GM19239 (cell line): Measurements from ENCODE around the gene CNIH2.
"Not testable (repeated sequence)": the region's sequence is repeated elsewhere in the genome, so short reads cannot be mapped to it uniquely, and the experiment has no call there.

Experiments
- DNase-seq: peaks from one replicate; pipeline ENCODE4 v3.0.0; 2011; ENCODE audit warnings: low spot score; ENCODE audit not compliant: insufficient read length
- FAIRE-seq: peaks from 2 replicates; lab custom pipeline; 2011; peaks lifted over from hg19 to GRCh38; lab: Jason Lieb, UNC

Gene CNIH2

GRCh38 chr11:66277471-66278362, at the start of gene CNIH2:
TSS of gene CNIH2 (plus strand) at chr11:66278175. CDS start at chr11:66278457, 282 bp downstream.
- FAIRE-seq (peak; percentile 72), DNase-seq (peak; percentile 76)

GRCh38 chr11:66228521-66228920, 49.5 kb upstream of the CNIH2 start:
- DNase-seq = no peak
- FAIRE-seq = no peak

- FAIRE-seq (no peak), DNase-seq (no peak)
Measured at GRCh38 chr11:66230156-66230555, 47.8 kb upstream of the CNIH2 start.

GRCh38 chr11:66230978-66231377, 47.0 kb upstream of the CNIH2 start:
- DNase-seq = no peak
- no peak for FAIRE-seq

- FAIRE-seq = no peak
- DNase-seq = no peak
Measured at GRCh38 chr11:66231561-66231960, 46.4 kb upstream of the CNIH2 start.

GRCh38 chr11:66232769-66233168, 45.2 kb upstream of the CNIH2 start:
- no peak for FAIRE-seq
- DNase-seq = no peak

- DNase-seq (no peak), FAIRE-seq (no peak)
Measured at GRCh38 chr11:66233301-66233700, 44.7 kb upstream of the CNIH2 start.

GRCh38 chr11:66235141-66235540, 42.8 kb upstream of the CNIH2 start:
- FAIRE-seq (no peak), DNase-seq (no peak)

GRCh38 chr11:66237867-66238266, 40.1 kb upstream of the CNIH2 start:
- FAIRE-seq = no peak
- no peak for DNase-seq

GRCh38 chr11:66238786-66239413, 39.1 kb upstream of the CNIH2 start:
- FAIRE-seq = no peak
- DNase-seq = no peak

GRCh38 chr11:66239511-66239910, 38.5 kb upstream of the CNIH2 start:
- no peak for DNase-seq
- FAIRE-seq = no peak

GRCh38 chr11:66239998-66240780, 37.8 kb upstream of the CNIH2 start:
- FAIRE-seq = no peak
- no peak for DNase-seq

GRCh38 chr11:66240781-66241136, 37.2 kb upstream of the CNIH2 start:
- no peak for FAIRE-seq
- no peak for DNase-seq

GRCh38 chr11:66242095-66242765, 35.7 kb upstream of the CNIH2 start:
- DNase-seq (no peak), FAIRE-seq (no peak)

- FAIRE-seq = no peak
- DNase-seq = no peak
Measured at GRCh38 chr11:66243782-66244535, 34.0 kb upstream of the CNIH2 start.

GRCh38 chr11:66247295-66247694, 30.7 kb upstream of the CNIH2 start:
- DNase-seq = no peak
- no peak for FAIRE-seq

- DNase-seq = no peak
- no peak for FAIRE-seq
Measured at GRCh38 chr11:66247801-66248200, 30.2 kb upstream of the CNIH2 start.

- DNase-seq = no peak
- FAIRE-seq = no peak
Measured at GRCh38 chr11:66248903-66249302, 29.1 kb upstream of the CNIH2 start.

GRCh38 chr11:66251809-66252208, 26.2 kb upstream of the CNIH2 start:
- DNase-seq (no peak), FAIRE-seq (no peak)

- not testable (repeated sequence) for DNase-seq, FAIRE-seq
Measured at GRCh38 chr11:66253081-66253480, 24.9 kb upstream of the CNIH2 start.
